Measurements from ENCODE around the gene VTCN1.
"Not testable (repeated sequence)": the region's sequence is repeated elsewhere in the genome, so short reads cannot be mapped to it uniquely, and the experiment has no call there.

VTCN1 gene

DNA sequence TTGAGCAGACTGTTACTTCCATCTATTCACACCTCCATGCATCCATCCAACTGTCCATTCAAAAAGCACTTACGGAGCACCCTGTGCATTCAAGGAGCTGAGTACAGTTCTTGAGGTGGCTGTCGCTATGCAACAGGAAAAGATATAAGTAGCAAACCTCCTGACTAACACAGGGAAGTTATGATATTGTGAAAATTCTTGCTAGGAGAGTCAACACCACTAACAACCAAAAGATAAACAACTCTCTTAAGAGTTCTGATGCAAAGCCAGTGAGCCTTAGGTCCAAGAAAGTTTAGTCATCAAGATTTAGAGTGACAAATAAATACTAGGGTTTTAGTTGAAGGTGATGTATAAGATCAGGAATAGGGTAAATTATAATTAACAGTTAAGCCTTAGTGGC lies 44.7 kb downstream of the VTCN1 start:
- peak; percentile 63 for DNase-seq (ENCODE audit: low read depth)

DNA sequence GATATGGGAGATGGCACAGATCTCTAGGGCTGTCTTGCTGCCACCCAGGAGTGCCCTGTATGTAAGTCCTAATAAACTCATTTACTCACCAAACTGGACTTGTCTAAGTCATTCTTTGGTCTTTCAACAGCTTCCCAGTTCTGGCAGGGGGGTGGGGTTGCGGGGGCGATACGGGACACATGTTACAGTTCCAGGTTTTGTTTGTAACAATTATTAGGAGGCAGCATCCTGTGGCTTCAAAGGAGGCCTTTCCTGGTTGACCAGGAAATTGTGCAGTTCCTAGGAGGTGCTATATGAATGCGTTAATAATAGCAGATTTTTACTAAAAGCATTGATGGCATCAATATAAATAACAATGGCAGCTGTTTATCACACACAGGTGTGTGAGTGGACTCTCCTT lies 46.5 kb downstream of the VTCN1 start:
- DNase-seq (ENCODE audit: low read depth) = no peak

DNA sequence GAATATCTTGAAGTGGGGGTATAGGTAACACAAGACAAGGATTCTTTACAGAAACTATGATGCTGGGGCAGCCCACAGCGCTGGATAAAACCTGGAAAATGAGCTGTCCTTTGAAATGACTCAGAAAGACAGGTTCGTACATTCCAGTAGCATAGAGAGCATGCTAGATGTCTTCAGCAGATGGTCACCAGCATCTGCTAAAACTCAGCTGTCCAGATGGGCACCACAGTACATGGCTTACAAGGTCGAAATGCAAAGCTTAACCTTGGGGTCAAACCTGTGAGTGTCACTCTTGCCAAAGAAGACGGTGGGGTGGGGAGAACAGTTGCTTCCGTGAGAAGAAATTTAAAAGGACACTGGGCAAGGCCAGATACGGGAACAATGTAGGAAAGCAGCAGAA lies 47.9 kb downstream of the VTCN1 start:
- DNase-seq (ENCODE audit: low read depth) = no peak

DNA sequence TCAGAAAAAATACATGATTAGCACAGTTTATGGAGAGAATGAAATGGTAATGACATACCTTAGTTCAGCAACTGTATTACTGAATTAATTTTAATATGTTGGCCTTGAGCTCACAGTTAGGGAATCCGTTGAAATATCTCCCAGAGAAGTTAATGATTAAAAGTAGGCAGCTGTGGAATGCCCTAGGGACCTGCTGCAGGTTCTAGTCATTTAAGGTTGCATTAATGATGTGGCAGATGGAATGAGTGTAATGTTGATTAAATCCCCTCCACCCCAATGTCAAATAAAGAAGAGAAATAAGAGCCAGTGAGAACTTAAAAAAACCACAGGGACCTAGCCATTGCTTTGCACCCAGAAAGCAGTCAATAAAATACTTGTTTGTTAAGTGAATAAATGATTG lies 48.8 kb downstream of the VTCN1 start:
- no peak for DNase-seq (ENCODE audit: low read depth)

DNA sequence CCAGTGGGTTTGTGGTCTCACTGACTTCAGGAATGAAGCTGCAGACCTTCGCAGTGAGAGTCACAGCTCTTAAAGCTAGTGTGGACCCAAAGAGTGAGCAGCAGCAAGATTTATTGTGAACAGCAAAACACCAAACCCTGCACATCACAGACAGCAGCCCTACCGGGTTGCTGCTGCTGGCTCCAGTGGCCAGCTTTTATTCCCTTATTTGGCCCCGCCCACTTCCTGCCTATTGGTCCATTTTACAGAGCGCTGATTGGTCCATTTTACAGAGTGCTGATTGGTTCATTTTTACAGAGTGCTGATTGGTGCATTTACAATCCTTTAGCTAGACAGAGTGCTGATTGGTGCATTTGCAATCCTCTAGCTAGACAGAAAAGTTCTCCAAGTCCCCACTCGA lies 59.4 kb downstream of the VTCN1 start:
- not testable (repeated sequence) for DNase-seq (ENCODE audit: low read depth)

DNA sequence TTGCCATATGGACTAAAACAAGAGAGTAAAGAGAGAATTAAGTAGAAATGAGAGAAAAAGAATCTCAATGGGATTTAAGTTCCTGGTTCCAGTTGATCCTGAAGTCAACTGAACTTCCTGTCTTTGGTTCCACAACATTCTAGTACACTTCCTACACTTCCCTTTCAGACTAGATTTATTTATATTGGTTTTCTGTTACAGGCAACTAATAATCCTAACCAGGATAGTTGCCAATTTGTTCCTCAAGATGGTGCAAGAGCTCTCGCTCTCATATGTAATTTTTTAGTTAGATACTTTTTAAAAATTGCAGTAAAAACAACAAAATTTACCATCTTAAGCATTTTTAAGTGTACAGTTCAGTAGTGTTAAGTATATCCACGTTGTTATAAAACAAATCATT lies 60.4 kb downstream of the VTCN1 start:
- DNase-seq (ENCODE audit: low read depth) = peak; percentile 68

DNA sequence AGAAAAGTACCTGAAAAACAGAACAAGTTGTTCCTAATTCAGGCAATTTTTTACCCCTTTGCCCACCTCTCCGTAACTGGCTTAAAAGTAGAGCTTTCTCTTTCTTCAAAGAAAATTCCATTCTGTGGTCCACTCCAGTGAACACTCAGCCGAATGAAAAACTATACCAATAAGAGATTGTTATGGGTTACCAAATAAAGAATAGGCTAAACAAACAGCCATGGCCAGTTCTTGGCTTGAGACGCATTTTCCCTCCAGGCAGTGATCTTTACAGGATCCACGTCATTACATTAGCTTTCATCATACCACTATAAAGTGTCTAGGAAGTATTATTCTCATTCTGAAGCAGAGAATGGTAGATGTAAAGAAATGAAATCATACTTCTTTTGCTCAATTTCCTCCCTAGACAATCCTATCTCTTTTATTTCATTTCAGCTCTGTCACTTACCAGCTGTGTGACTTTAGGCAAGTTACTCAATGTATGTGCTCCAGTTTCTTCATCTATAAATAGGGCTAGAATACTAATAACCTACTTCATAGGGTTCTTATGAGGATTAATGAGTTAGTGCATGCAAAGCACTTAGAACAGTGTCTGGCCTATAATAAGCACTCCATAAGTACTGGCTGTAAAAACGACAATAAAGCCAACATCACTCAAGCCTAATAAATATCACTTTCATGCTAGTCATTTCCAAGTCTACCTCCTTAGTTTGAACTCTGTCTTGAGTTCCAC lies 62.7 kb downstream of the VTCN1 start:
- DNase-seq (ENCODE audit: low read depth) = peak; percentile 88

DNA sequence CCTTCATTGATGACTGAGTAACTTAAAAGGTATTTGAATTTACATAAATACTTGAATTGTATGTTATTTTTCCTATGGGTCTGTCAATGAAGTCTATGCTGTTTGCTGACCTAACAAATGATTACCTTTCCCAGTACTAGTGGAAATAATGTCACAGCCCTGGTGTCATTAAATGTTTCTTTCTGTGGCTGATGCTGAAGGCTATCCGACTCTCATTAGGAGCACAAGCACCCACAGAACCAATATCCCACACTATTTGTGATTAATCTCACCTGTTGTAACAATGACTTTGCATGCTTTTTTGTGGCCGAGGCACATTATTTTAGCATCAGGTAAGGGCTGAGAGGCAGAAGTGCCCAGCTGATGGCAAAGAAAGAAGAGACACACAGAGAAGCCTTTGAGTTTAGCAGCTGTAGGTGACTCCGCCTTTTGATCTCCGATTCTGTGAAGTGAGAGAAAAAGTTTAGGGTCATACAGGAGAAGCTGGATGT lies 63.3 kb downstream of the VTCN1 start:
- DNase-seq (ENCODE audit: low read depth) = no peak

DNA sequence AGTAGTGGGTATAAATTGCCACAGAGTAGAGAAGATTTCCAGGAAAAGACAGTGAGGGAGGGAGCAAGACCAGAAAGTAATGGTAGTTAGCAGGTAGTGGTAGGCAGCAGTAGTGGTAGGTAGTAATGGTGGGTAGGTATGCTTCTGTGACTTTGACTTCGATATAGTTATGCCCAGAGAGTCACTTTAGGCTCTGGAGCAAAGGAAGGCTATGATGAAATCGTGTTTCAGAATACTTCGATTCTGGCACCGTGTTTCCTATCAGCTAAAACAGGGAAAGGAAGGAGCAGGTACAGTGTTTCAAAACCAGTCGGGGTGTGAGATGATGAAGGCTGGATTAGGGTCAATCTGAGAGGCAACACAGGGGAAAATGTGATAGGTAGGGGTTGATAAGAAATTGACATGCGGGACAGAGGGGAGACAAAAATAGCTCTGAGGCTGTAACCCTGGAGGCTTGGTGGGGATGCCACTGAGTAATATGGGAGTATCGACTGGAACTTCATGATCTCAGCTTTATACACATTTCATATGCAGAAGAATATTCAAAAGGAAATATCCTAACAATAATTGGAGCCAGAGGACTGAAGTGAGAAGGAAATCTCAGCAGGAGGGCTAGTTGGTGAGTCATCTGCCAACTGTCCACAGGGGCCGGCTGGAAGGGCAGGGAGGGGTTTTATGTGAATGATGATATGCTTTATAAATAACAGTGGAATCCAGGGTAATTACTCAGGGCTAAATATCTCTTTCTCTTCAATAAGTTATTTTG lies 64.0 kb downstream of the VTCN1 start:
- DNase-seq (ENCODE audit: low read depth) = peak; percentile 93

DNA sequence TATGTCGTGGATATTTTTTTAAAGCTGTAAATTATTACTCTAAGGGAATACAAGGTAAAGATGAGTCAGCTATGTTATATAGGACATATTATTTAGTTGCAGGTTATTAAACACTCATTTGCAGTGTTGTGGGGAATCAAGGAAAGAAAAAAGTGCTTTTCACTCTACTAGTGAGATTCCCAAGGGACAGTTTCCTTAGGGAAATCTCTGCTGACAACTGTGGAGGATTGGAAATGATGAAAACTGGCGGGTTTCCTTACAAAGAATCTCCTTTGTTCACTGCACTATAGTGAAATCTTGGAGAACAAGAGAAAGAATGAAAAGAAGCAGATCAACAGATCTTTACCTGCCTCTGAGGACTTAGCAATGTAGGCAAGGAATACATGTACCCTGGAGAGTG lies 64.7 kb downstream of the VTCN1 start:
- no peak for DNase-seq (ENCODE audit: low read depth)

DNA sequence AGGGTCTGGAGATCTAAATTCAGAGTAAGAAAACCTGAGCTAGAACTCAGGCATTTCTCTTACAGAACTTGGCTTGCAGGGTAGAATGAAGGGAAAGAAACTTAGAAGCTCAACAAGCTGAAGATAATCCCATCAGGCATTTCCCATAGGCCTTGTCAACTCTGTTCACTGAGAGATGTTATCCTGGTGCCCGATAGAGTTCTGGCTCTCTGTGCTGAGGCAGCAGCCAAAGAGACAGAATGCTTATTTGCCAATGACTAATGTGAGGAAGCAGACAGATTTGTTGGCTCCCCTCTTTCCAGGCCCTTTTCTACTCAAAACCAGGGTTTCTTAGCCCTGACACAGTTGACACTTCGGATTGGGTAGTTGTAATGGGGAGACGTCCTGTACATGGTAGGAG lies 66.9 kb downstream of the VTCN1 start:
- DNase-seq (ENCODE audit: low read depth) = no peak

DNA sequence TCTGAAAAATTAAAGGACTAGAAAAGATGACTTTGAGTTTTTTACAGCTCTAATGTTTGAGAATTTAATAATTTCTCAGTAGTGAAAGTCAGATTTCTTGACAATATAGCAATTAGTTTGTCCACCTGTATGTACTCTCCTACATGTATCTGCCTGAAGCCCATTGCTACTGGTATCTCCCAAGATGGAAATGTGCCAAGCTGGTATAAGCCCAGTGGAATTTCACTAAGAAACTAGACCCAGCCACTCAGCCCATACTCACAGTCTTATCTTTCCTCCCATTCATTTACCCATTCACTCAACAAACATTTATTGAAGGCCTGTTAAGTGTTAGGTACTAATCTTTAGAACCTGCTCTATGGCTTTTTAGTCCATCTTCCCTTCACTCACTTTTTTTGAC lies 67.6 kb downstream of the VTCN1 start:
- DNase-seq (ENCODE audit: low read depth) = no peak

DNA sequence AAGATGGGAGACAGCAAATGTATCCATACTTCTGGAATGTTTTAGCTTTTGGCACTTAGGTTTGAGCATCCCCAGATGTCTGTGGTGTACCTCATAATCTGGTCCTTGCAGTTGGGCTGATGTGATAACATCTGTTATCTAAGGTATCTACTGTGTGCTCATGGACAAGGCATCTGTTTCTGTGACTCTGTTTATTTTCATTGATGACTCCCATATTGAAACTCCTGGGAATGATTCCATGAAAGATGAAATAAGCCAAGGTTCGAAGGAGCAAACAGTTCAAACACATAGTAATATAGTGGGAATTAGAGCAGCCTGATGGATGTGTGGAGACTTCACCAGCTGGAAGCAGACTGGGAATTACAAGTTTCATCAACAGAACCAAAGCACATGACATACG lies 68.5 kb downstream of the VTCN1 start:
- no peak for DNase-seq (ENCODE audit: low read depth)

DNA sequence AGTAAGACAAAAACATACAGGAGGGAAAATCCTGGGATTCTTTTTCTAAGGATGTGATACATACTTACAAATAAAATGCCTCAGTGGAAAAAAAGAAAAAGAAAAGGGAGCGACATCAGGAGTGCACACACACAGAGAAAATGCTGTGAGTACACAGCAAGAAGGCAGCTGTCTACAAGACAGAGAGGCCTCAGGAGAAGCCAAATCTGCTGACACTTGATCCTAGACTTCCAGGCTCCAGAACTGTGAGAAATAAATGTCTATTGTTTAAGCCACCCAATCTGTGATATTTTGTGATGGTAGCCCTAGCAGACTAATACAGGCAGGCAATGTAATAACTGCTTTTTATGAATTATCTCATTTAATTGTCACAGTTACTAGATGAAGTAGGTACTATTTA lies 72.2 kb downstream of the VTCN1 start:
- DNase-seq (ENCODE audit: low read depth) = no peak

DNA sequence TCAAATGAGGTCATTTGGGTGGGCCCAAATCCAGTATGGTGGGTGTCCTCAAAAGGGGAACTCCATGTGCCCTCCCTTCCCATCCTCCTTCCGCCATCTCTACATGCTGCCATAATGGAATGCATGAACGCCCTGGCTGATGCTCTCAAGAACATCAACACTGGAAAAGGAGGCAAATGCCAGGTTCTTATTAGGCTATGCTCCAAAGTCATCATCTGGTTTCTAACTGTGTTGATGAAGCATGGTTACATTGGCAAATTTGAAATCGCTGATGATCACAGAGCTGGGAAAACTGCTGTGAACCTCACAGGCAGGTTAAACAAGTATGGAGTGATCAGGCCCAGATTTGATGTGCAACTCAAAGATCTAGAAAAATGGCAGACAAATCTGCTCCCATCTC lies 72.6 kb downstream of the VTCN1 start:
- DNase-seq (ENCODE audit: low read depth) = no peak

DNA sequence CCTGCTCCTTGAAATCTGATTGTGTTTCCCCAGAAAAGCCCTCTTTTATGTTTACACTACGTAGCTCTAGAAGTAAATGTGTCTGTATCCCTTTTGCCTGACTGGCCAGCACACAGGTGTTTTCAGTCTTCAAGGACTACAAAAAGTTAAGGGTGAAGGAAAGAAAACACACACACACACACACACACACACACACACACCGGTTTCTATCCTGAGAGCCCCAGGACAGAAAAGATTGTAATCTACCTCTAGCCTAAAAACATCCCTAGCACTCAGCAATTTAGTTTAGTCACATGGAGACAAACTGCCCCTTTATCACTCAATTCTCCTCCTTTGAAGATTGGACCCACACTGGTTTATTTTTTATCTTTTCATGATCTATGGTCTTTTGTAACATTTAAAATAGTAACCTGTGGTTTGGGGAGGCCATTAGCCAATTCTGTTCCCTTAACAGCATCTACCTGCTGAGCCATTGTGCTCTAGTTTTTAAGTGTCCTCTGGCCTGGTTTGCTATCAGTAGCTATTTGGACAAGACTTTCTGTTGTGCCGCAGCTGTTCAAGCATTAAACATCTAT lies 73.4 kb downstream of the VTCN1 start:
- no peak for DNase-seq (ENCODE audit: low read depth)

DNA sequence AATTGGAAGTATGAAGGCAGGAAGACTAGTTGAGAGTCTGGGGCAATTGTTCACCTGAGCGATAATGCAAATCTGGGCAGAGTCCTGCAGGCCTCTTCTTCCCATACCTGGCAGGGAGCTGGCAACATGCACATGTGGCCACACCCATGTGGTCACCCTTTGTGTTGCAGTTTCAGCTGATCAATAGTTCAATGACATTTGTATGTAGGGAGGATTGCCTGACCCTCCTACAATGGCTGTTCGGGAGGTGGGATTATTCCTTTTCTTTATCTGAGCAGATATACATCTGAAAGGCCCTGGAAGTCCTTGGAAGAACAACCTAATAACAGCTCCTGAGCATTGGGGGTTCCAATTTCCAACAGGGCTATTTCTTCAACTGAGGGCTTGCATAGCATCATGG lies 74.0 kb downstream of the VTCN1 start:
- DNase-seq (ENCODE audit: low read depth) = no peak

DNA sequence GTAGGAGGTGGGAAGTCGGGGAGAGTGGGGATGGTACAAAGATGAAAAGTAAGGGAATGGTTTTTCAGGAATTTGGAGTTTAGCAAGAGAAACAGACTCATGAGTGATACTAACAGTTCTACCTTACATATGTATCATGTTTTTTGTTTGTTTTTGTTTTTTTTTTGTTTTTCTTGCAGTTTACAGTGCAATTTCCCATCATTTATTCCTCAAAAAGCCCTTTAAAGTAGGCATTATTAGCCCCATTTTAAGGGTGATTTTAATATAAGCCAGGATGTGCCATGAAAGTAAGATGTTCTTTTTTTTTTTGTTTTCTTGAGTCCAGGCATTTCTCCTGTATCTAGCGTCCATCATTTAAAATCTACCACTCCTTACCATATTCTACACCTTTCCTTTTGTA lies 75.4 kb downstream of the VTCN1 start:
- no peak for DNase-seq (ENCODE audit: low read depth)

DNA sequence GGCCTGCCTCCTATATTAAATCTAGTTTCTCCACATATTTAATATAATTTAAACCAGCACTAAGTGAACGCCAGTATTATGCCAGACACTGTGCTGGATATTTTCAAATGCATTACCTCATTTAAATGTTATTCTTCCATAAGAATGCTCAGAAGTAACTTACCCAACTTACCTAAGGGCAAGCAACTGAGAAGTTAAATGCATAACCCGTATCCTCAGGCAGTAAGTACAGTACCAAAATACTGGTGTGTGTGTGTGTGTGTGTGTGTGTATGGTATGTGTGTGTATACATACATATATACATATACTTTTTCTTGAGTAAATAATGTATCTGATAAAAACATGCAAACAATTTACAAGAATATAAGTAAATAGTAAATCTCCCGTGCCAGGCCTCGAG lies 80.2 kb downstream of the VTCN1 start:
- no peak for DNase-seq (ENCODE audit: low read depth)

DNA sequence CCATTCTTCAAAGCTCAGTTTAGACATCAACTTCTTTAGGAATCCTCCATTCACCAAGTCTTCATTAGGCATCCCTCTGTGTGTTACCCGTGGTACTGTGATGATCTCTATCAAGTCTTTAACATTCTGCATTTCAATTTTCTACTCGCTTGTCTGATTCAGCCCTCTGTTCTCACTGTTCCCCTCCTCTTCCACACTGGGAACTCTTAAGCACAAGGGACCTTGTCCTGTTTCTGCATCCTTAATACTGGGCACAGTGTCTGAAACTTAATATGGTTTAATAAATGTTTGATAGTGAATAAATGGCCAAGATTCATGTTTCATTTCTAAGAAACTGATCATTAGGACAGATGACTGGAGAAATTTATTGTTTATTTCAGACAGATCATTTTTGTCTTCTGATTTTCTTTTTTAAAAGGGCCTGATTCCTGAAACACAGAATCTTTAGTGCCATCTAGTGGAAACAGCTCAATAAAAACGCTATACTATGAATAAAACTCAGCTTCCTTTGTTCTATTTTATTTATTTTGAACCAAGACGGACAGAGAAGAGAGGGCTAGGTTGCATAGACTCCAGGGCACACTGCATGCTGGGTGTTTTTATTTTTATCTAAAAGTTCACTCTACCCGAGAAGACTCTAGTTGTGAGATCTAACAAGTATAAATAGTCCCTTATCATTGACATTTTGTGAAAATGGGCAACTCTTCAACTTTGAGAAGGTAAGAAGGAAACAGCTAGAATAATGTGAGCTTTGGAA lies 82.2 kb downstream of the VTCN1 start:
- peak; percentile 46 for DNase-seq (ENCODE audit: low read depth)

DNA sequence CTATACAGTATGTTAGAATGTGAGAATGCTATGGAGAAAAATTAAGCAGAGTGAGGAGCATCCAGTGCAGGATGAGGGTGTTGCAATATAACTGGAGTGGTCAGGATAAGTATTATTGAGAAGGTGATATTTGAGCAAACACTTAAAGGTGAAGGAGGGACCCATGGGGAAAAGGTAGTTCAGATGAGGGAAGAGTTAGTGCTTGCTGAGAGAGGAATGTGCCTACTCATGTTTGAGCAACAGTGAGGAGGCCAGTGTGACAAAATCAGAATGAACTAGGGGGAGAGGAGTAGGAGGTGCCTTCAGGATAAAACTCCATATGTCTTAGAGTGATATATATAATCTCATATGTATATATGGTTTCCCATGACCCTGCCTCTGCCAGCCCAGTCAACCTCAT lies 82.9 kb downstream of the VTCN1 start:
- DNase-seq (ENCODE audit: low read depth) = no peak

DNA sequence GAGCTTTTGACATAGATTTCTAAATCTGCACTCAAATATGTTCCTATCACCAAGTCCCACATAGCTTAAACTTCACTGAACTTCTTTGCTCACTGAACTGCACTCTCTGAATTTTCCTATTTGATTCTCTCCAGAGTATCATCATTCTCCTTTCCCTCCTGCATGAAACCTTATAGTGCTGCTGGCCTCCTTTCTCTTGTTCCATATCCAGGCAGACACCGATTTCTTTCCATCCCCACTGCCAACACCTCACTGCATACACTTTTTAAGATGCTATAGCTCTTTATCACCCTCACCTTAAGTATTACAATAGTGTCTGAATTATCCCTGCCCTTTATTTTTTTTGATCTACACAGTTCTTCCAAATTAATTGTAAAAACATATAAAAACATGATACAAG lies 86.1 kb downstream of the VTCN1 start:
- DNase-seq (ENCODE audit: low read depth) = no peak

DNA sequence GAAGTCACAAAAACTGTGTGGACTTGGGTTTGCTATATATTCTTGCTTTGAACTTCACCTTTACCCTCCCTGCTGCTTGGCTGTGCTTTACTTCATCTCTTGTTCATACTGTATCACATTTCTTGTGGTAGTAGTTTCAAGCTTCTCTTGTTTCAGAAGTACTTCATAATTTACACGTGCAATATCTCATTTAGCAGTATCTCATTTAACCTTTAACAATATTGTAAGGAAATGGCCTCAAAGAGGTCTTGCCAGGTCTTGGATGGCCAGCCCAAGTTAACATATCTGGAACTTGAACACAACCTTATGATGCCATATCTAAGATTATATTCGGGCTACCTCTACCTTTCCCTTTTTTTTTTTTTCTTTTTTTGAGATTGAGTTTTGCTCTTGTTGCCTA lies 87.5 kb downstream of the VTCN1 start:
- no peak for DNase-seq (ENCODE audit: low read depth)
